GM23338 (cell line): ENCODE results near the gene SLC39A11. TPM values are rescaled to one million over a fixed set of nuclear protein-coding genes. Genes with fewer than 3 reads are reported as not detected.
A peak's percentile ranks its signal among the peaks of the same experiment; 100 is the strongest.

ENCODE experiments used
- ATAC-seq: fragments of 200-7000 bp; cut with Tn5 transposase; 3 replicates; pipeline ENCODE4 v1.9.1; 2020
- DNase-seq: peaks from one replicate; pipeline ENCODE4 v3.0.0-alpha.2; 2015; ENCODE audit warnings: low spot score
- H2AFZ ChIP-seq: fragments of 200-600 bp; sonication (generic); 2 replicates; pipeline ENCODE4 v1.8.0; 2016; ENCODE audit warnings: antibody characterized with exemption, mild to moderate bottlenecking, moderate library complexity
- H3F3A ChIP-seq: fragments of 200-600 bp; sonication (generic); replicated peaks from 2 replicates; pipeline ENCODE4 v1.8.0; 2017; ENCODE audit warnings: antibody characterized with exemption, mixed run types, low read depth
- H3K27ac ChIP-seq: fragments of 200-600 bp; sonication (generic); 2 replicates; pipeline ENCODE4 v1.6.1; 2016; ENCODE audit warnings: low read depth
- H3K27me3 ChIP-seq: fragments of 200-600 bp; sonication (generic); 2 replicates; pipeline ENCODE4 v1.8.0; 2016; ENCODE audit warnings: mild to moderate bottlenecking, mixed run types, moderate library complexity; ENCODE audit not compliant: insufficient read depth
- H3K36me3 ChIP-seq: fragments of 200-600 bp; sonication (generic); 2 replicates; pipeline ENCODE4 v1.8.0; 2016; ENCODE audit warnings: mild to moderate bottlenecking; ENCODE audit not compliant: insufficient read depth
- H3K4me1 ChIP-seq: fragments of 200-600 bp; sonication (generic); 2 replicates; pipeline ENCODE4 v1.8.0; 2016; ENCODE audit warnings: mild to moderate bottlenecking, moderate library complexity; ENCODE audit not compliant: insufficient read depth
- H3K4me2 ChIP-seq: fragments of 200-600 bp; sonication (generic); 2 replicates; pipeline ENCODE4 v1.7.1; 2017; ENCODE audit warnings: mixed run types
- H3K4me3 ChIP-seq: fragments of 200-600 bp; sonication (generic); 2 replicates; pipeline ENCODE4 v1.6.1; 2016; ENCODE audit warnings: mixed run types
- H3K79me2 ChIP-seq: fragments of 200-600 bp; sonication (generic); replicated peaks from 2 replicates; pipeline ENCODE4 v1.8.0; 2017; ENCODE audit warnings: mild to moderate bottlenecking; ENCODE audit not compliant: insufficient read depth
- H3K9me2 ChIP-seq: fragments of 200-600 bp; sonication (generic); 2 replicates; pipeline ENCODE4 v1.8.0; 2017; ENCODE audit not compliant: insufficient read depth
- H4K20me1 ChIP-seq: fragments of 200-600 bp; sonication (generic); replicated peaks from 2 replicates; pipeline ENCODE4 v1.8.0; 2017; ENCODE audit warnings: mild to moderate bottlenecking; ENCODE audit not compliant: insufficient read depth
- H3K27ac Mint-ChIP-seq: 2 replicates; pipeline ENCODE4 v1.8.0; 2020; ENCODE audit warnings: inconsistent platforms, mild to moderate bottlenecking, moderate library complexity, mixed read lengths
- H3K27me3 Mint-ChIP-seq: 3 replicates; pipeline ENCODE4 v1.8.0; 2022; ENCODE audit warnings: low read depth, mild to moderate bottlenecking, moderate library complexity, mixed read lengths, inconsistent platforms; ENCODE audit not compliant: insufficient read depth, poor library complexity
- H3K36me3 Mint-ChIP-seq: 3 replicates; pipeline ENCODE4 v1.8.0; 2021; ENCODE audit warnings: low read depth, mild to moderate bottlenecking, inconsistent platforms, moderate library complexity, mixed read lengths
- H3K4me1 Mint-ChIP-seq: 3 replicates; pipeline ENCODE4 v1.8.0; 2020; ENCODE audit warnings: mild to moderate bottlenecking, inconsistent platforms, mixed read lengths
- H3K4me3 Mint-ChIP-seq: 3 replicates; pipeline ENCODE4 v1.8.0; 2021; ENCODE audit warnings: moderate library complexity, mild to moderate bottlenecking, inconsistent platforms, mixed read lengths
- H3K9me3 Mint-ChIP-seq: 3 replicates; pipeline ENCODE4 v1.8.0; 2020; ENCODE audit warnings: moderate library complexity, mild to moderate bottlenecking, inconsistent platforms, mixed read lengths
- CREB1 ChIP-seq: fragments of 250-450 bp; sonication (Bioruptor Pico); IDR thresholded peaks from 2 replicates; pipeline ENCODE4 v1.5.0; 2020; ENCODE audit warnings: low read depth, mild to moderate bottlenecking, moderate library complexity
- CTCF ChIP-seq, 2 experiments: fragments of 200-600 bp in 1 of 2; sonication (generic) in 1 of 2; conservative IDR thresholded peaks; 2 replicates each; pipeline versions ENCODE4 v1.5.1 to v1.6.1; 2016 to 2017; ENCODE audit warnings: antibody characterized with exemption in 2 of 2, low read depth in 2 of 2, mild to moderate bottlenecking in 2 of 2, moderate library complexity in 1 of 2
- ETS1 ChIP-seq: IDR thresholded peaks from 2 replicates; pipeline ENCODE4 v1.6.1; 2016; ENCODE audit warnings: antibody characterized with exemption
- EZH2 ChIP-seq: fragments of 200-600 bp; sonication (generic); IDR thresholded peaks from one replicate; pipeline ENCODE4 v1.8.0; 2017; ENCODE audit warnings: antibody characterized with exemption, mild to moderate bottlenecking, low read depth; ENCODE audit not compliant: unreplicated experiment
- JUNB ChIP-seq: IDR thresholded peaks from one replicate; pipeline ENCODE4 v1.6.1; 2016; ENCODE audit warnings: antibody characterized with exemption; ENCODE audit not compliant: unreplicated experiment
- NANOG ChIP-seq: IDR thresholded peaks from 2 replicates; pipeline ENCODE4 v1.6.1; 2016; ENCODE audit warnings: antibody characterized with exemption, borderline replicate concordance
- STAT1 ChIP-seq: IDR thresholded peaks from one replicate; pipeline ENCODE4 v1.6.1; 2016; ENCODE audit warnings: antibody characterized with exemption; ENCODE audit not compliant: unreplicated experiment
- ZNF114 ChIP-seq: fragments of 250-450 bp; sonication (Bioruptor Pico); IDR thresholded peaks from 2 replicates; pipeline ENCODE4 v1.5.0; 2020; ENCODE audit warnings: mild to moderate bottlenecking, moderate library complexity
- ZNF331 ChIP-seq: fragments of 250-450 bp; sonication (Bioruptor Pico); IDR thresholded peaks from 2 replicates; pipeline ENCODE4 v1.5.0; 2020; ENCODE audit warnings: low read depth, mild to moderate bottlenecking, moderate library complexity
- polyA plus RNA-seq: library from polyadenylated mRNA; unstranded; fragments of >200 nt; fragmentation: Nextera tagmentation; extraction: Ambion mirVana; gene quantifications from 2 replicates; pipeline ENCODE4 v1.2.1, GENCODE V29; 2016
- total RNA-seq: library from RNA; depleted of rRNA; stranded (reverse); fragments of >200 nt; shearing (Covaris generic); gene quantifications from 2 replicates; pipeline ENCODE4 v1.2.3, GENCODE V29; 2014

Gene SLC39A11
- total and polyA plus RNA-seq, 2 experiments from 2014 or later, result 10.8 to 18.1 TPM

- Mint-ChIP-seq H3K36me3 (peaks cover 3% of the 10 kb centered on the region; the same call in 1 of the 3 replicates), H3K4me3 (no peak overlapping the region), H3K9me3 (peaks cover 5% of the 10 kb centered on the region; the same call in 1 of the 3 replicates), H3K4me1 (peaks cover 19% of the 10 kb centered on the region), H3K27ac (no peak overlapping the region), H3K27me3 (peaks cover 2% of the 10 kb centered on the region)
- Histone ChIP-seq H3K36me3 (no peaks in the 10 kb centered on the region), H3K79me2 (no peaks in the 10 kb centered on the region), H3K27me3 (no peaks in the 10 kb centered on the region), H3F3A (0 out of 2 replicates have a peak, but pooled peaks cover 4% of the 10 kb centered on the region), H4K20me1 (no peaks in the 10 kb centered on the region), H3K4me3 (no peak overlapping the region), H3K9me2 (no peaks in the 10 kb centered on the region), H2AFZ (no peak overlapping the region), H3K4me2 (no peak overlapping the region), H3K27ac (no peak overlapping the region), H3K4me1 (peaks cover 18% of the 10 kb centered on the region)
- TF ChIP-seq JUNB, result no peak
- no peak for TF ChIP-seq STAT1
- no peak for TF ChIP-seq NANOG
- no peak for TF ChIP-seq ZNF114
- TF ChIP-seq EZH2, result no peak
- no peak for TF ChIP-seq CTCF (conservative IDR thresholded peaks at IDR 0.05; ENCODE audit: low read depth in 2 of 2)
- no peak for TF ChIP-seq ZNF331 (CRISPR knock-in tag)
- no peak for TF ChIP-seq ETS1
- ATAC-seq (no peak), DNase-seq (no peak)
Measured at GRCh38 chr17:72745241-72745640, 347.2 kb downstream of the SLC39A11 start.

- peak overlapping the region; percentile 59; the same call in 1 of the 2 replicates for H2AFZ ChIP-seq
- peak overlapping the region; percentile 66; the same call in 1 of the 2 replicates for H3K27ac ChIP-seq
- Mint-ChIP-seq H3K4me1 (peaks cover 19% of the 10 kb centered on the region), H3K4me3 (no peak overlapping the region; the same call in 2 of the 3 replicates), H3K27ac (peak overlapping the region; percentile 87), H3K36me3 (peaks cover 3% of the 10 kb centered on the region; the same call in 1 of the 3 replicates), H3K27me3 (peaks cover 7% of the 10 kb centered on the region), H3K9me3 (peaks cover 5% of the 10 kb centered on the region; the same call in 1 of the 3 replicates)
- H3K4me2 ChIP-seq, result peak overlapping the region; percentile 70
- DNase-seq, result peak; percentile 57
- H3K79me2 ChIP-seq, result no peaks in the 10 kb centered on the region
- H3K4me1 ChIP-seq, result peaks cover 18% of the 10 kb centered on the region
- H3K4me3 ChIP-seq, result no peak overlapping the region
- ATAC-seq, result peak; percentile 93
- 0 out of 2 replicates have a peak, but pooled peaks cover 4% of the 10 kb centered on the region for H3F3A ChIP-seq
- H3K27me3 ChIP-seq, result no peaks in the 10 kb centered on the region
- H3K36me3 ChIP-seq, result no peaks in the 10 kb centered on the region
- no peaks in the 10 kb centered on the region for H4K20me1 ChIP-seq
- TF ChIP-seq CREB1 (CRISPR knock-in tag) (peak; percentile 2; the same call in 1 of the 2 replicates), ZNF331 (CRISPR knock-in tag) (no peak)
- no peaks in the 10 kb centered on the region for H3K9me2 ChIP-seq
Measured at GRCh38 chr17:72743037-72743467, 349.4 kb downstream of the SLC39A11 start.
